ENCODE results near the gene FRY.

GRCh38 chr13:32213626-32214025 lies 182.1 kb downstream of the FRY start:
- TF ChIP-seq CTCF (conservative IDR thresholded peaks at IDR 0.05) (no peak), EZH2 (IDR thresholded peaks at IDR 0.05; ENCODE audit: low read depth) (no peak)

All from PC-9 (cell line).